ENCODE data around the gene PCNX2. TPM values are rescaled to one million over a fixed set of nuclear protein-coding genes. Genes with fewer than 3 reads are reported as not detected.

PCNX2 gene
- total RNA-seq, 1 donor from 2014 or later: 18.4 TPM

DNA sequence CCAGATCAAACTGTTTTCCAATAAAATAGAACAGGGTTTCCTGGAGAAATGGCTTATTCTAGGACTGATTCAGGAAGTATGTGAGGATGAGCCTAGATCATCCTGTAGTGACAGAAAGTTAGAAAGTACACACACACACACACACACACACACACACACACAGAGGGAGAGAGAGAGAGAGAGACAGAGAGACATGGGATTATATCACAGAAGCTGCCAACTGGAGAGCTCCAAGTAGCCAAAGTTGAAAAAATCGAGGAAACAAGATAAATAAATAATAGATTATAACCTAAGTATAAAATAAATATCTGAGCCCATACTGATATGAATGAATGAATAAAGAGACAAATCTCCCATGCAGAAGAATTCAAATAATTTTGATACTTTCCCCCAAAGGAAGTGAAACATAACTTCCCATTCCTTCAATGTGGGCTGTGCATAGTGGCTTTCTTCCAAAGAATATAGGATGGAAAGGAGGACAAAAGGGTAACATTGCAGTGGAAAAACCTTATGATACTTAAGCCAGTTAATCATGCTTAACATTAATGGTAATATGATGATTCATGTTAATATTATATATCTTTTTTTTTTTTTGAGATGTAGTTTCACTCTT is 173.5 kb downstream of the PCNX2 start:
- H3K36me3 Mint-ChIP-seq: peaks cover 5% of the 10 kb centered on the region

DNA sequence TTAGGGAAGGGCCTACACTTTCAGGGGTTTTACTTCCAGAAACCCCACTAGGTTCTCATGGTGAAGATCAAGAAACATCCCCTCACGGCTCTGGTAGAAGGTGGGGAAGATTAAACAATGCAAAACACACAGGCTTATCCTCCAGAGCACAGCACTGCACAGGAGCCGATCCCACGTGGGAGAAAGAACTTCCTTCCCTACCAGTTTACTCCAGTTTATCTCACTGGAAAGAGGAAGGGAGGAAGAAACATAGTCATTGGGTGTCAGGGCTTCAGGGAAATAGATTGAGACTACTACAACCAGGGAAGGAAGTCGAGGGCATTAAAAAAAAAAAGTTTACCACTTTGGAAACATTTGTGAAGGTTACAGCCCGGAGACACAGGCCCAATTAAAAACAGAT is 180.7 kb downstream of the PCNX2 start:
- H3K4me3 Mint-ChIP-seq: no peak overlapping the region
- no peak for DNase-seq (ENCODE audit: extremely low spot score, unreplicated experiment)

More for the DNA sequence above, 173.5 kb downstream of the PCNX2 start:
- TF ChIP-seq, protein P1, sequence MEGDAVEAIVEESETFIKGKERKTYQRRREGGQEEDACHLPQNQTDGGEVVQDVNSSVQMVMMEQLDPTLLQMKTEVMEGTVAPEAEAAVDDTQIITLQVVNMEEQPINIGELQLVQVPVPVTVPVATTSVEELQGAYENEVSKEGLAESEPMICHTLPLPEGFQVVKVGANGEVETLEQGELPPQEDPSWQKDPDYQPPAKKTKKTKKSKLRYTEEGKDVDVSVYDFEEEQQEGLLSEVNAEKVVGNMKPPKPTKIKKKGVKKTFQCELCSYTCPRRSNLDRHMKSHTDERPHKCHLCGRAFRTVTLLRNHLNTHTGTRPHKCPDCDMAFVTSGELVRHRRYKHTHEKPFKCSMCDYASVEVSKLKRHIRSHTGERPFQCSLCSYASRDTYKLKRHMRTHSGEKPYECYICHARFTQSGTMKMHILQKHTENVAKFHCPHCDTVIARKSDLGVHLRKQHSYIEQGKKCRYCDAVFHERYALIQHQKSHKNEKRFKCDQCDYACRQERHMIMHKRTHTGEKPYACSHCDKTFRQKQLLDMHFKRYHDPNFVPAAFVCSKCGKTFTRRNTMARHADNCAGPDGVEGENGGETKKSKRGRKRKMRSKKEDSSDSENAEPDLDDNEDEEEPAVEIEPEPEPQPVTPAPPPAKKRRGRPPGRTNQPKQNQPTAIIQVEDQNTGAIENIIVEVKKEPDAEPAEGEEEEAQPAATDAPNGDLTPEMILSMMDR (conservative IDR thresholded peaks at IDR 0.05): no peak
- no peaks in the 10 kb centered on the region for H3K27me3 Mint-ChIP-seq
- no peak overlapping the region for H3K4me3 Mint-ChIP-seq
- no peaks in the 10 kb centered on the region for H3K4me1 Mint-ChIP-seq (ENCODE audit: unreplicated experiment)
- H3K9me3 Mint-ChIP-seq: no peaks in the 10 kb centered on the region
- DNase-seq (ENCODE audit: extremely low spot score, unreplicated experiment): no peak
- no peak overlapping the region for H3K27ac Mint-ChIP-seq

DNA sequence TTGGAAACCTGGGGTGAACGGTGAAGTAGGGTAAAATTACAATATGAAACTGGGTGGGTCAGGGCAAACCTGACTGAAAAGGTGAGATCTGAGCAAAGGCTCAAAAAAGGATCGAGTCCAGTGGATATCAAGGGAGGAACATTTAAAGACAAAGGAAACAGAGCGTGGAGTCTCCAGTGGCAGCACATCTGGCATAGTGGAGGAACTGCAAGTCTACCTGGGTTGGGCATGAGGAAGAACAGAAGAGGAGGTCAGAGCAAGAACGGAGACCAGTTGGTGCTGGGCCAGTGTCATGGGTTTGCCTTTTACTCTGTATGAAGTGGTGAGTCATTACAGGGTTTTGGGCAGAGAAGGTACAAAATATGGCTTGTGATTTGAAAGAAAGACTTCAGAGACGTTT is 181.4 kb downstream of the PCNX2 start:
- Mint-ChIP-seq H3K27me3 (no peaks in the 10 kb centered on the region), H3K4me1 (ENCODE audit: unreplicated experiment) (peaks cover 25% of the 10 kb centered on the region), H3K27ac (no peak overlapping the region), H3K36me3 (peaks cover 5% of the 10 kb centered on the region), H3K9me3 (no peaks in the 10 kb centered on the region), H3K4me3 (no peak overlapping the region)
- no peak for DNase-seq (ENCODE audit: extremely low spot score, unreplicated experiment)
- TF ChIP-seq, protein P1 (conservative IDR thresholded peaks at IDR 0.05): no peak

More for the DNA sequence above, 180.7 kb downstream of the PCNX2 start:
- Mint-ChIP-seq H3K36me3 (peaks cover 5% of the 10 kb centered on the region), H3K27ac (peak overlapping the region; percentile 20), H3K9me3 (no peaks in the 10 kb centered on the region), H3K27me3 (no peaks in the 10 kb centered on the region), H3K4me1 (ENCODE audit: unreplicated experiment) (peaks cover 24% of the 10 kb centered on the region)
- TF ChIP-seq, protein P1 (conservative IDR thresholded peaks at IDR 0.05): no peak

DNA sequence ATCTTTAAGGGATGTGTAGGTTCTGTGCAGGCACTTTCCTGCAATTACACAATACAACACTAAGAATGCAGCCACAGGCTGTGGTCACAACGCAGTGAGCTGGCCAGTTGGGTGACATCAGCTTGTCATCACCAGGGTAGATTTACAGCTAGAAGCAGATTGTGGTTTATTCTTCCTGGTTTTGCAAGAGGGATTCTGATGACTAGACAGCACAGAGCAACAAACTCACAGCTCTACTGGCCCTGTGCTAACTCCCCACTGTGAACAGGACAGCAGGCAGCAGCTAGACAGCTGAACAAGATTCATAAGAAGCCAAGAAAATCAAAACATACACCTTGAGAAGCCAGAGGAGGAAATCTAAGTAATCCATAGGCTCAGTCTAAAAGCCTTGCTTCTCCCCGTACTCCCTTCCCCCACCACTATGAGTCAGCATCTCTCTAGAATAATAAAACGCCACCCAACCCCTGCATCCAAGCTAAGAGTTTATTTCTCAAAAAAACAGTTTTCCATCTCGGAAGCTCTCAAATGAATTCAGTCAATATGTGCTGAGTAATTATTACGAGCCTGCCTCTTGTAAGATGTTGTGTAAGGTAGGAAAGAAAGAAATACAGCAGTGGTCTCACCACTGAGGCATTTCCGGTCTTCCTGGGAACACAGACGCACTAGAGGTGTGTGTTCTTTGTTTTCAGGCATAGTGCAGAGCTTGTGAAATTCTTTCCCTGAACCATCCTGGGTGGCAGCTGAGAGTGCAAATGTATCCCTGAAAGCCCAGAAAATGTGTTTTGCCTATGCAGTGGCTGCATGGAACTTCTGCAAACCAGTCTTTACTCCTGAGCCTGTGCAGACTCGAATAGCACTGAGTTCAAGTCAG is 182.3 kb downstream of the PCNX2 start:
- no peak for DNase-seq (ENCODE audit: extremely low spot score, unreplicated experiment)
- no peaks in the 10 kb centered on the region for H3K9me3 Mint-ChIP-seq
- H3K36me3 Mint-ChIP-seq: peaks cover 9% of the 10 kb centered on the region
- TF ChIP-seq, protein P1 (conservative IDR thresholded peaks at IDR 0.05): no peak
- H3K27me3 Mint-ChIP-seq: no peaks in the 10 kb centered on the region
- H3K27ac Mint-ChIP-seq: peak overlapping the region; percentile 97
- peaks cover 34% of the 10 kb centered on the region for H3K4me1 Mint-ChIP-seq (ENCODE audit: unreplicated experiment)
- peak overlapping the region; percentile 79 for H3K4me3 Mint-ChIP-seq

DNA sequence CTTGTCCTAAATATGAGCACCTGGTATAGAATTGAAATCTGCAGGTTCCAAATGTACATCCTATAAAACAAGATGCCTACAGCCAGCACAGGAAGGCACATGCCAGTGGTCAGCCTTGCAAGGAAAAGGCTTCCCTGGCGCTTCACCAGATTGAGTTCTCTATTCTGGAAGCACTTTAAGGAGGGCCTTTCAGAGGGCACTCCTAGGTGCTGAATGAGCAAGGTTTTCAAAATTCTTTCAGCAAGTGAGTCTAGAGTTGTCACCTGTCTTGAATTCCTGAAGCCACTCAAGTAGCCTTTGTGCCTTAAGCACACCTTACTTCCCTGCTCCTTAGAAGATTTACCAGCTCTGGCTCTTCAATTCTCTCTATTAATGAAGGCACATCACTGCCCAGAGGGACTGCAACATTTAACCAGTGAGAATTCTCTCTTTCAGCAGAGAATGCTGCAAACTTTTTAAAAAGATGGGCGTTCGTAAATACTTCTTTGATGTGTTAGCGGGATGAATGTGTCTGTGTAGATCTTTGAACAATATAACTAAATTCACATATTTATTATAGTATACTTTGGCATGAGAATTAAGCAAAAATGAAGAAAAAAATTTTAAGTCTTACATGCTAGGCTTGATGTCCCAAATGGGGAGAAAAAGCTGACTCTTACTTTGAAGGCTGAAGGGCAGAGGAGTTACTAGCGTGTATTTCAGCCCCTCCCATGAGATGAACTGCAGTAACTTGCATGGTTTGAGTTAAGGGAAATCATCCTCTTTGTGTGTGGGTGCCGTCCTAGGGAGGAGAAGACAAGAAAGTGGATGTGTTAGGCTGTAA is 183.1 kb downstream of the PCNX2 start:
- Mint-ChIP-seq H3K4me1 (ENCODE audit: unreplicated experiment) (peaks cover 37% of the 10 kb centered on the region), H3K27ac (peak overlapping the region; percentile 97), H3K9me3 (no peaks in the 10 kb centered on the region), H3K36me3 (peaks cover 16% of the 10 kb centered on the region), H3K27me3 (no peaks in the 10 kb centered on the region), H3K4me3 (peak overlapping the region; percentile 79)
- DNase-seq (ENCODE audit: extremely low spot score, unreplicated experiment): no peak
- TF ChIP-seq, protein P1 (conservative IDR thresholded peaks at IDR 0.05): no peak

Measured in type B pancreatic cell (in vitro differentiated cells).